SIG-M5 treated with dmso at 0.1 percent for 504 hours (cell line): ENCODE measurements around the gene TMEM164.
"Not testable (repeated sequence)": the region's sequence is repeated elsewhere in the genome, so short reads cannot be mapped to it uniquely, and the experiment has no call there.

Experiments used
- DNase-seq: peaks from one replicate; lab custom pipeline; 2025; ENCODE audit not compliant: unreplicated experiment; lab: John Stamatoyannopoulos, UW

The TMEM164 gene

DNA sequence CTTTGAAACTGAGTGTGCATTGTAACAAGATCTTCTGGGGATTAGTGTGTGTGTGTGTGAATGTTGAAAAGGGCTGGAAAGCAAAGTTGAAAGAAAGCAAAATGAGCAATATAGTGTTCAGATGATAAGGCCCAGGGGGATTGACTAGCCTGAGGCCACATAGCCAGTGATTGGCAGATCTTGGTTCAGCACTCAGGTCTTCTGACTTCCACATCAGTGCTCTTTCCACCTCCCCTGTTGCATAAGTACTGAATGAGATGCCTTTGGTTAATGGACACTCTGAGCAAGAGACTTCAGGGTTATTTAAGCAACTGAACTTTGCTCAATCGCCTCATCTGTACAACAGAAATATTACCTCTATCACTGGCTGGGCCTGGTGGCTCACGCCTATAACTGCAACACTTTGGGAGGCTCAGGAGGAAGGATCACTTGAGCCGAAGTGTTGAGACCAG lies 120.4 kb downstream of the TMEM164 start:
- DNase-seq: peak; percentile 45

DNA sequence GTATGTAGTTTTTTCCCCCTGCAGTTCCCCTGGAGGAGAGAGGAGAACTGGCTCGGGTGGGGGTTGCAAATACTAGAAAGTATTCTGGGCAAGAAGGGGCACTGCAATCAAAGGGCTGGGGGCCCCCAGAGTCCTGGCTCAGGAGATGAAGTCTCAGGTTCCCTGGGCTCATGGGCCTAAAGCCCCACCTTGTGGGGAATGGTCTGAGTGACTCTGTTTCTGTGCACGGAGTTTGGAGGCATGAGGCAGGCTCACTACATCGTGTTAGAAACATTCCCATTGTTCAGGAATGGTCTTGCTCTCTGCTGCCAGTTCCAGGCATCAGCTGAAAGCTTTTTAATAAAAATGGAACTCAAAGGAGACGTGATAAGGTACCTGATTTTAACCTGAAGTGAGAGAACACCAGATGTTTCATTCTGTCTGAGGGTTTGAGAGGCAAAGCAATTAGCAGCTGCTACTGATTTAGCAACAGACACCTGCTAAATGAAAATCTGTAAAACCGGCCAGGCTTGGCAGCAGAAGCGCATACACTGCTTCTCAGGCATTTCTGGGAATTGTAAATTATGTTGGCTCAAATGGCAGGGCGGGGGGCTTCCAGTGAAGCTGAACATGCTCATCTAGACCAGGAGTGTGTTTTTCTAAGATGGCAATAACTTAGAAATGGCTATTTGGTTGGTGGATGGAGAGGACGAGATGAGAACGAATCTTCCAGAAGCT lies 122.7 kb downstream of the TMEM164 start:
- no peak for DNase-seq

DNA sequence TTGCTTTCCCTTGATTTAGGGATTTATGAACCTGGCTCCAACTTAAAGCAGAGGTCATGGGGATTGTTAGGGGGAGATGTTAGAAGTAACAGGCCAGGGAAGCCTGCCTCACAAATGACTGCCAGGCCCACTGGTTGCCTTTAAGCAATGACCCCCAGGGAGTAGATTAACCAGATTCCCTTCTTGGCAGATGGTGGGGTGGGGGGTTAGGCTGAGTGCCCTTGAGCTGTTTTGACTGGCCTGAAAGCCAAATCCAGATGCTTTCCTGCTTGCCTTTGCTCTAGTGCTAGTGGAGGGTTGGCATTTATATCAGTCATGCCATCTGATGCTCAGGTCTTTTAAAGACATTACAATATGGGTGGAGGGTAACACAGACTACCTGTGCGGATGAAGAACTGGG lies 128.1 kb downstream of the TMEM164 start:
- DNase-seq: no peak

DNA sequence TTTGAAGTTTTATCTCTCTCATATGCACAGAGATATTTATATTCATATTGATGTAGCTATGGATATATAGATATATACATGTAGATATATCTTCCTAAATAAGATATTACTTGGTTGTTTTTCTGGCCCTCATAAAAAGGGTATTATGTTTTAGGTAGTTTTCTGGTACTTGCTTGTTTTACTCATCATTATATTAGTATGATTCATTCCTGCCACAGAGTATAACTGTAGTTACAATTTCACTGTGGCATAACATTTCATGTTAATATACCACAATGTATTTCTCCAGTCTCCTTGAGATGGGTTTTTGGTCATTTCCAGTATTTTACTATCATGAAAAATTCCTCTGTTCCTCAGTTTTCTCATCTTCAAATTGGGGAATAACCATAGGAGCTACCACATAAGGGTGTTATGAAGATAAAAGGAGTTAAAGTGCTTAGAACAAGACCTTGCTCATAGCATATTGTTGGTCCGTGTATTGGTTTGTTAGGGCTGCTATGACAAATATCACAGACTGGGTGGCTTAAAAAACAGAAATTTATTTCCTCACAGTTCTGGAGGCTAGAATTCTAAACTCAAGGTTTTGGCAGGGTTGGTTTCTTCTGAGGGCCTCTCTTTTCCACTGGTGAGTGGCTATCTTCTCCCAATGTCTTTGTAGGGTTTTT lies 129.7 kb downstream of the TMEM164 start:
- no peak for DNase-seq

DNA sequence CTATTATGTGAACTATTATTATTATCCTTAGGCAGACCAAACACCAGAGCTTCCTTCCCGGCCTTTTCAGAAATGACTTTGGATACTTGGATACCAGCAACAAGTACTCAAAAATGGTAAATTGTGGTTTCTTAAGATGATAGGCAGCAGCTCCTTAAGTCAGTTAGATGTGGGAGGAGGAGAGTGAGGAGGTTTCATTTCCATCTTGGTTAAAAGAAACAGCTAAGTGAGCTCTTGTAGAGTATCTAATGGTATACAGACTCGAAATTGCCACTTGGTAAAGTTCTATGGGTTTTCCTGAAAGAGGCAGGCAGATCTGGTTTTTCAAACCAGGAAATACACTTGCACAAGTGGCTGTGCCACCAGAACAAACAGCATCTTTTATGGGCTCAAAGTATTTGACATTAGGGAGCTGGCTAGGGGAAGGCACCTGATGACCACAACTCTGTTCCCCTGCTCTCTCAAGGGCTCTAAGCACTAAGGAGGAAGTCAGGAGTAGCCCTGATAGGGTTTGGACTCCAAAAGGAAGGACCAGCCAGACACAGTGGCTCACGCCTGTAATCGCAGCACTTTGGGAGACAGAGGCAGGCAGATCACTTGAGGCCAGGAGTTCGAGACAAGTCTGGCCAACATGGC lies 130.9 kb downstream of the TMEM164 start:
- DNase-seq: no peak

DNA sequence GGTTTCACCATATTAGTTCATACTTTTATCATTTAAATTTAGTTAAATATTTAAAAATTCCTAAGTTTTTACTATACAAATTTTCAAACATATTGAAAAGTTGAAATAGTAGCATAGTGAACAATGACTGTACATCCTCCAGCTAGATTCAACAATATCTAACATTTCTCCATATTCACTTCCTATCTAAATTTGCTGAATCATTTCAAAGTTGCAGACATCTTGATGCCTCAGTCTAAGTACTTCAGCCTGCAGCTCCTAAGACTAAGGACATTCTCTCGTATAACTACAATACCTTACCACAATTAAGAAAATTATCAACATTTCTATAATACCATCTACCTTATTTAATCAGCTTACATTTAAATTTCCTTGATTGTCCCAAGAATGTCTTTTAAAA lies 132.7 kb downstream of the TMEM164 start:
- DNase-seq: peak; percentile 44

DNA sequence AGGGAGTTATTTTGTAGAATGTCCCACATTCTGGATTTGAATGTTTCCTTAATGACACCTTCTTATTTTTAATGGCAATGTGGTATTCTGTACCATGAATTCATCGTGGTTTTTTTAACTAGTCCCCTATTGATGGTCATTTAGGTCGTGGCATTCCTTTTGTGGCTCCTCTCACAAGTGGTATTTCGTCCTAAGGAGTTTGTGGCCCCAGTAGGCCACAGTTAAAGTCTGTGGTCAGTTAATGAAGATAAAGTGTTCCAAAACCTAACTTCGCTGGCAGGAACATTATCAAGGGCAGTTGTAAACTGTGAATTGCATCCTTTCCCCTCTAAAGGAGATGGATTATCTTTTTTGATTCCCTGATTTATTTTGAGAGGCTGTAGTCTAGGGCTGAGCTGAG lies 133.2 kb downstream of the TMEM164 start:
- no peak for DNase-seq

DNA sequence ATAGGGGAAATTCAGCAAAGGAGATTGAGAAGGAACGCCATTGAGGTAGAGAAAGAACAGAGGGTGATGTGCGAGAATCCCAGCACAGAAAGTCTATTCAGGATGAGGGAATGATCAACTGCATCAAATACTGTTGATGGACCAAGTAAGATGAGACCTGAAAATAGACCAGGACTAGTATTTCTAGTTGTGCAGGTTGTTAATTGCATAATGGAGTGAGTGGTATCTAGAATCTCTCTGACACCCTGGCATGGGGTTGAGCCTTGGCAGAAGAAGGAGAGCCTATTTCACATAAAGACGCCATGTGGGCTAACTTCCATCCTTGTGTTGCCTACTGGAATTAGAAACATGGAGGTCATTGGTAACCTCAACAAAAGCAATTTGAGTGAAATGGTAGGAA lies 135.6 kb downstream of the TMEM164 start:
- no peak for DNase-seq

DNA sequence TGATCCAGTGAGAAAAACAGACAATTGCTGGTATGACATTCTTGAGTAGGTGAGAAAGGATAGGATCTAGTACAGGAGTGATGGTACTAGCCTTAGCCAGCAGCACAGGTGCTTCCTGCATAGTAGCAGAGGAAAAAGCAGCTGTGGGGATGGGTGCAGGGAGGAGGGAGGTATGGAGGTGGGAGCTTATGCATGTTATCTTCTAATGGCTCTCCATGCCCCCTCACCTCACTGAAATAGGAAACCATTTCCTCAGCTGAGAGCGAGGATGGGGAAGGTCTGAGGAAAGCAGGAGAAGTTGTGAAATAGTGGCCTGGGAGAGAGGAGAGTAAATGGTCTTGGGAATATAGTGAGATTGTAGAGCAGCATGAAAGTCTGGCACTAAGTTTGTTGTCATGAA lies 136.3 kb downstream of the TMEM164 start:
- DNase-seq: no peak

DNA sequence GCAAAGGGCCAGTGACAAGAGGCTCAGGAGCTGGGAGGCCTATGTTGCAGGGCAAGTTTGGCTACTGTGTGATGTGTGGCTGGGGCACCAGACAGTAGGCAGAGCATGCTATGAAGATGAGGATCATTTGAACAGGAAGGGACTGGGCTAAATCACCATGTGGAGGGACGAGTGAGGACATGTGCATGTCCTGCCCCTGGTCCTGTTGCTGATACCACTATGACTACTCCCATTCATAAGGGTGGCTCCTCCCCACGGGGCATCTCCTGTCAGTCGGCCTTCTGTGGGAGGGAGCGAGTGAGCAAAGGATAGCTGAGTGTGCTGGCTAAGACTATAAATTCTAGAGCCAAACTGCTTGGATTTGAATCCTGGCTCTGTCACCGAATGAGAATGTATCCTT lies 139.2 kb downstream of the TMEM164 start:
- no peak for DNase-seq

DNA sequence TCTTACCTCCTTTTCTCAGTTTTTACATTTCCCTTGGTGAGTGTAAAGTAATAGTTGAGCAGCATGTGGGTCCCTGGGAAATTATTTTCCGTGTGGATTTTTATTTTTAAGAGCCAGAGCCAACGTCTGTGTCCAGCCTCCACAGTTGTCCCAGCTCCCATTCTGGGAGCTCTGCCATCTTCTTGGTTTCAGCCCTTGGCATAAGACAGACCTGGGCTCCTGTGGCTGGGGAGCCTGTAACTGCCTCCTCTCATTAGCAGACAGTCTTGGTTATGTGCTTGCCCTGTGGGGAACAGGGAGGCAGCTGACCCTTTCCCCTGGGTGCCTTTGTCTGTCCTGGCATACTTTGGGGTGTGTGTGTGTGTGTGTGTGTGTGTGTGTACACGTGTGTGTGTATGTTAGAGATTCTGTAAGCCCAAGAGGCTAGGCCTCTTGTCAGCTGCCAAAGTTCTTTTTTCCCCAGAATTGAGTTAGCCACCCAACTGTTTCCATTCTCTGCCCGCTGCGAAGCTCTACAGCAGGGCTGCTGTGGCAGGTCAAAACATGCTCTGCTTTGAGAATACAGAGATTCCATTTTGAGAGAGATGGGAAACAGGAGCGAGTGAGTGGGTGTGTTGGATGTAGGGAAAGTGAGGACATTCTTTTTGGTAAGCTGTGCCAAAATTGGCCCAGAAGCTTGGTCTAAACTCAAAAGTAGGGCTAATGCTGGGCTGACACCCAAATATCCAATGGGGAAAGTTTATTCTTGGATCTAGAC lies 140.7 kb downstream of the TMEM164 start:
- no peak for DNase-seq

DNA sequence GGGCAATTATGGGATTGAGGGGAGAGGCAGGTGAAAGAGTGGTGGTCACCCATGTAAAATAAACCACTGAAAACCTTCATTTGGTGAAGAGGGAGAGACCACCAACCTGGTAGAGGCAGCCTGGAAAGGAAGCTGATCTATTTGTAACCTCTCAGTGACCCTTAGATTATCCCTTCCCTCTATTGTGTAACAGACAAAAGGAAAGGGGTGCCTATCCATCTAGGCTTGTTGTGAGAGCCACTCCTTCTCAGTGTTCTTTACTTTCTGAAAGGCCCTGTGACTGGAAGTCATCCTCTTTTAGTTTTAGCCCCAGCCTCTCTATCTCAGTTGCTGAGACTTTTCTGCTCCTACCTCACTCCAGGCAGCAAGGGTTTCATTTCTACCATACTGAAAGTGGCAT lies 142.4 kb downstream of the TMEM164 start:
- no peak for DNase-seq

DNA sequence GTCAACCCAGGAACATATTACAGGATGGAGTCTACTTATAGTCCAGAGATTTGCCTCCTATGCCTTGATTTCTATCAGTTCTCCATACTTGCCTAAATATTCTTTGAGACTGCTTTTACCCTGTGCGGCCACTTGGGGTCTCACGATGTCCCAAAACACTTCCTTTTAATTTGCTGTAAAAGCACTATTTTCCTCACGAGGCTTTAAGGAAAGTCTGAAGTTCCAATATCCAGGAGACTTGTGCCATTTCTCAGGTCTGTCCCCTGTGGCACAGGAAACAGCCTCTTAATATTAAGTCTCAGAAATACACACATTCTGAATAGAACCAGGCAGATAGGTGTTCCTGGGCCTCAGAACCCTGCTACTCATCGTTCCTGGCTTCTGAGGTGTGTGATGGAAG lies 142.9 kb downstream of the TMEM164 start:
- DNase-seq: peak; percentile 14

DNA sequence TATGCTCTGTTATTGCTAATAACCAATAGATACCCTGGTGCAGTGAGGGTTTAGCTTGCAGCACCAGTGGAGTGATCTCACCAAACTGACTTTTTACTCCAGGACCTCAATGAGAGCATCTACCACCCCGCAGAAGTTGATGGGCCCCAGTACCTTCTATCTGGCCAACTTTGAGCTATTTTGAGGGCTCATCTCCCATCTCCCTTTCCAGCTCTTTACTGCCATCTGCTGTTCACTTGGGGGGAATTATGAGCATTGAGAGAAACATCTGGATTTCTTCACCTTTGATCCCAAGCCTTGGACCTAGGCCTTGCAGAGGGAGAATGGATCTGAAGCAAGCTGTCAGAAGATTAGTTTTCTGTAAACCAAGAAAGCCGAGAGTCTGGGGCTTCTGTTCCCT lies 143.6 kb downstream of the TMEM164 start:
- peak; percentile 31 for DNase-seq

DNA sequence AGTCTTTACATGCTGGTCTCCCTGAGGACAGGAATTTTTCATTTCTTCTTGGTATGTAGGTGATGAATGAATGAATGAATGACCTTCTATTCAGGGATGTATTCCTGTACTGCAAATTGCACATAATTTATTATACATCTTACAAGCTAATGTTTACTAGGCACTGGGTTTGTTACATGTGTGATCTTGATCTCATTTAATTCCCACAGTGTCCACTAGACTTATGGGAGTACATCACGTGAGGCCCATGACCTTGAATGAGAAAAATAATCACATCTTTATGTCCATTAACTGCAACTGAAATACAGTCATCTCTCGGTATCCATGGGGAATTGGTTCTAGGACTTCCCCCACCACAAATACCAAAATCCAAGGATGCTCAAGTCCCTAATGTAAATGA lies 150.3 kb downstream of the TMEM164 start:
- DNase-seq: no peak

DNA sequence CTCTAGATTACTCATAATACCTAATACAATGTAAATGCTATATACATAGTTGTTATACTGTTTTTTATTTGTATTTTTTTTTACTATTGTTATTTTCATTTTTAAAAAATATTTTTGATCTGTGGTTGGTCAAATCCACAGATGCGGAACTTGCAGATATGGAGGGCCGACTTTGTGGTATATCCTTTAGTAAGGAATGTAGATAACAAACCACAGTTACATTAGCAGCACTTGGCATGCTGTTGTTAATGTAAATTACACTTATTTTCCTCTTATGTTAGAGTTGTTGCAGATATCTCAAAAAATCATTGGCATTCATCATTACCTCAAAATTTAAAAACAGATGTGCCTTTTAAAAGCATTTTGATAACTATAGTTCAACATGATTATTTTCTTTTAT lies 151.0 kb downstream of the TMEM164 start:
- DNase-seq: no peak

DNA sequence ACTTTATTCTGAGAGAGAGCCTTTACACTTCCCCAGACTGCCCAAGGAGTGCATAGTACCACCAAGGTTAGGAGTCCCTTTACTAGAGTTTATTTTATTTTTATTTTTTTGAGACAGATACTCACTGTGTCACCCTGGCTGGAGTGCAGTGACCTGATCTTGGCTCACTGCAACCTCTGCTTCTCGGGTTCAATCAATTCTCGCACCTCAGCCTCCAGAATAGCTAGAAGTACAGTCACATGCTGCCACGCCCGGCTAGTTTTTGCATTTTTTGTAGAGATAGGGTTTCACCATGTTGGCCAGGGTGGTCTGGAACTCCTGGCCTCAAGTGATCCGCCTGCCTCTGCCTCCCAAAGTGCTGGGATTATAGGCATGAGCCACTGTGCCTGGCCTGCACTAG lies 151.4 kb downstream of the TMEM164 start:
- not testable (repeated sequence) for DNase-seq

DNA sequence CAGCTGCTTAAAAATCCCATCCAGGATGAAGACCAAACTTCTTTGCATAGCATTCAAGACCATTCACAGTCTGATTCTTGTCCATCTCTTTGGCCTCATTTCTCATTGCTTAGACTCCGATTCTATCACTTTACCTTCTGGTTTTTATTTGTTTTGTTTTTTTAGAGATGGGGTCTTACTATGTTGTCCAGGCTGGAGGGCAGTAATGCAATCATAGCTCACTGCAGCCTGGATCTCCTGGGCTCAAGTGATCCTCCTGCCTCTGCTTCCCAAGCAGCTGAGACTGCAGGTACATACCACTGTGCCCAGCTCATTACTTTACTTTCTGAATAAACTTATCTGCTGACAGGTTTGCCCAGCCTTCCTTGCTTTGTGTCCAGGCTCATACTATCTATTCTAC lies 152.8 kb downstream of the TMEM164 start:
- DNase-seq: no peak

DNA sequence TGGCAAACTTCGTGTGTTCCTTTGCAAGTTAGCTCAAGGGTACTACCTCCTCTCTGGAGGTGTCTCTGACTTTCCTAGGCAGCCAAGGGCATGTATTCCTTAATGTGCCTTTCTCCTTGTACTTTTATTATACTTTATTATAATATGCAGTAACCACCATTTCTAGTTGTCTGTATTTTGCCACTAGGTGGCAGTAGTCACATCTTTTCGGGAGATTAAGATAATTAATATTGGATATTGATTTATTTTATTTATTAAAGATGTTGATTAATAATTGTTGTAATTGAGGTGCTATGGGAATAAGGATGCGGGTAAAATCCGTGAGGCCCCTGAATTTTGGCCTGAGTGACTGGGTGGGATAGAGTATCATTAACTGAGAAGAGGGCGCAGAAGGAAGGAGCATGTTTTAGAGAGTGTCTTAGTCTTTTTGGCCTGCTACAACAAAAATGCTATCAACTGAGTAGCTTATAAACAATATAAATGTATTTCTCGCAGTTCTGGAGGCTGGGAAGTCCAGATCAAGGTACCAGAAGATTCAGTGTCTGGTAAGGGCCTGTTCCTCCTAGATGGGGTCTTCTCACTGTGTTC lies 153.3 kb downstream of the TMEM164 start:
- no peak for DNase-seq

DNA sequence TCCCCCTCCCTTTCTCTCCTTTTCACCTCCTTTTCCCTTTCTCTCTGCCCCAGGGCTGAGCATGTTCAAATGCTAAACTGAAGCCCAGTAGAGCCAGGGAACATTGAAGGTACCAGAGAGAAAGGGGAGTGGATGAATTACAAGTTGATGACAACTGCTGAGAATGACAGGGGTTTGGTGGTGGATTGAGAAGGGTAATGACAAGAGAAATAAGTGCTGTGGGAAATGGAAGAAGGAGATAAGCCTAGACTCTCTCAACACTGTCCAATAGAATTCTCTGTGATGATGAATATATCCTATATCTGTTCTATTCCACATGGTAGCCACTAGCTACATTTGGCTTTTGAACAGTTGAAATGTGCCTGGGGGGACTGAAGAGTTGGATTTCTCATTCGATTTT lies 154.5 kb downstream of the TMEM164 start:
- no peak for DNase-seq

DNA sequence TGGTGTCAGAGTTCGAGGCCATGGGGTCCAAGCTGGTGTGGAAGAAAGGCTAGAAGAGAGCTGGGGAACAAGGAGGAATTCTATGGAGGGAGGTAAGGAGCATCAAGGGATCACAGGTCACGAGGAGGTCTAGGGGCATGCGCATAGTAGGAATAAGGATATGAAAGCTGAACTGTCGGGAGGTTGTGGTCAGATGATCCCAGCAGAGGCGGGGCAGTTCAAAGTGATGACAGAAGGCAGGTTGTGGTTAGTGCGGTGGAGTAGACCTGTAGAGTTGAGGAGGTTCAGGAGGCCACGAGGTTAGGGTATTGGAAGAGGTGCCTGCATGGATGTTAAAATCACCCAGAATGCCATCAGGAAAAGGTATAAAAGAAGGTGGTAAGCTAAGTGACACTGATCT lies 156.3 kb downstream of the TMEM164 start:
- no peak for DNase-seq
